Measurements from ENCODE around the gene SERPINA9.

SERPINA9 gene

GRCh38 chr14:94461526-94462218, 14.3 kb downstream of the SERPINA9 start:
- no peak for DNase-seq

- DNase-seq: no peak
Observed at GRCh38 chr14:94460631-94461416, 15.2 kb downstream of the SERPINA9 start.

- no peak for DNase-seq
Observed at GRCh38 chr14:94458558-94459205, 17.3 kb downstream of the SERPINA9 start.

GRCh38 chr14:94458096-94458495, 17.9 kb downstream of the SERPINA9 start:
- no peak for DNase-seq

DNA sequence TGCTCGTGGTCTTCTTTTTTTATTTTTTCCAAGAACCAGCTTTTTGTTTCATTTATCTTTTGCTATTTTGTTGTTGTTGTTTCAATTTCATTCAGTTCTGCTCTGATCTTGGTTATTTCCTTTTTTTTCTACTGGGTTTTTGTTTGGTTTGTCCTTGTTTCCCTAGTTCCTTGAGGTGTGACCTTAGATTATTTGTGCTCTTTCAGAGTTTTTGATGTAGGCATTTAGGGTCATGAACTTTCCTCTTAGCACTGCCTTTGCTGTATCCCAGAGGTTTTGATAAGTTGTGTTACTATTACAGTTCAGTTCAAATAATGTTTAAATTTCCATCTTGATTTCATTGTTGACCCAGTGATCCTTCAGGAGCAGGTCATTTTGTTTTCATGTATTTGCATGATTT, 20.1 kb downstream of the SERPINA9 start:
- DNase-seq: no peak

DNA sequence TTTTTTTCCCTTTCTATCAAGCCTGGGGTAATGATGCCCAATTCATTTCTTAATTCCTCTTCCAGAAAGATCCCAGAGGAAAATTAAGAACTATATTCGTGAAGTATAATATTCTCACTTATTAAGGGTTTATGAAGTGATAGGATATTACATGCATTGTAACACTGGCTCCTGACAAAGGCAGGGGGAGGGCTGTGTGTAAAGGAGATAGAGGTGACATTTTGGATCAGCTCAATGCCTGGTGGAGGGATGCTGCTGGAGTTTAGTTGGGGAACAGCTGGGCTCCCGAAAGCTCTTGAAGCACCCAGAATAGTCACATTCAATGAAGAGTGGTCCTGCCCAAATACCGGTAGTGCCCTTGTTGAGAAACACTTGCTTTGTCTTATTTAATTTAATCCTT, 24.2 kb downstream of the SERPINA9 start:
- no peak for DNase-seq

GRCh38 chr14:94451091-94451771, 24.8 kb downstream of the SERPINA9 start:
- no peak for DNase-seq

- DNase-seq: no peak
Observed at GRCh38 chr14:94450722-94451090, 25.3 kb downstream of the SERPINA9 start.

- no peak for DNase-seq
Observed at GRCh38 chr14:94449930-94450329, 26.1 kb downstream of the SERPINA9 start.

DNA sequence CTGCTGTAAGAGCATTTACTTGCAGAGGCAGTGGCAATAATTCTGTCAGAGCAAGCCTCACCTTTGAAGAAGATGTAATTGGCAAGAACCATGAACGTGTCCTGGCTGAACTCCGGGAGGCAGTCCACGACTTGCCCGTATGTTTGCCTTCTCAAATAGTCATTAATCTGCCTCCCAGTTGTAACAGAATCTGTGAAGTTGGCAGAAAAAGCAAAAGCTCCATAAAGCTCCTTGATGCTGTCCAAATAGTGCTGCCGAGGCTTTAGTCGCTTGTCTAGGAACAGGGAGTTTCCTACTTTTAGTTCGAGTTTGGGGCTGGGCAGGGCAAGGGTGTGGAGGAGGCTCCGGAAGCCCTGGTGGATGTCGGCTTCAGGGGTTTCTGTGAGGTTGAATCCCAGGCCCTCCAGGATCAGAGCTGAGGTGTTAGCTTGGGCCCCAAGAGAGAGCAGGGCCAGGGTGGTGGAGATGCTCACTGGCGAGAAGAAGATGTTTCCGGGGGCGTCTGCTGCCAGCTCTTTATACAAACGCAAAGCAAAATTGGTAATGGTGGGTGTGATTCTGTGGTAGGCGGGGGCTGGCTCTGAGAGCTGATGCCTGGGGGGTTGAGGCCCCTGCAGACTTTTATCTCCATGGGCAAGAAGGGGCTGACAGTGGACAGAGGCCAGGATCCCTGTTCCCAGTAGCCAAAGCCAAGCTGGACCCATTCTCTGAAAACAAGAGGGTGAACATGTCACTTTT, 27.8 kb downstream of the SERPINA9 start:
- no peak for DNase-seq

- DNase-seq: no peak
Observed at GRCh38 chr14:94447206-94447605, 28.8 kb downstream of the SERPINA9 start.

DNA sequence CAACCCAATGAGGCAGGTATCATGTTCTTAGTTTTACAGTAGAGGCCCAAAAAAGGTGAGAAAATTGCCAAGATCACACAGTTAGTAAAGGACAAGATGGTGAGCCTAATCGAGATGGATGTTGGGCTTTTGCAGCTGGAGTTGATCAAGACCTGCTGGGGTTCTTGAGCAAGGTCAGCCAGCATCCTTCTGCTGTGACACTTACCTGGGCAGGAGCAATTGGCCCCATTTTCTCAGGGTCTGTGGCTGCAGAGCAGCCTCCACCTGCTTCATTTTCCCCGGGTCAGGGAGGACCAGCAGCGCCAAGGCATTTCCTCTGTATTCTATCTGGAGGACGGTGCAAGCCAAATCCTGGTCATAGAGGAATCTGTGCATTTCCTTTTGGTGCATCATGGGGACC, 29.9 kb downstream of the SERPINA9 start:
- no peak for DNase-seq

GRCh38 chr14:94445003-94445402, 31.0 kb downstream of the SERPINA9 start:
- DNase-seq: no peak

GRCh38 chr14:94441531-94442205, 34.3 kb downstream of the SERPINA9 start:
- DNase-seq: no peak

DNA sequence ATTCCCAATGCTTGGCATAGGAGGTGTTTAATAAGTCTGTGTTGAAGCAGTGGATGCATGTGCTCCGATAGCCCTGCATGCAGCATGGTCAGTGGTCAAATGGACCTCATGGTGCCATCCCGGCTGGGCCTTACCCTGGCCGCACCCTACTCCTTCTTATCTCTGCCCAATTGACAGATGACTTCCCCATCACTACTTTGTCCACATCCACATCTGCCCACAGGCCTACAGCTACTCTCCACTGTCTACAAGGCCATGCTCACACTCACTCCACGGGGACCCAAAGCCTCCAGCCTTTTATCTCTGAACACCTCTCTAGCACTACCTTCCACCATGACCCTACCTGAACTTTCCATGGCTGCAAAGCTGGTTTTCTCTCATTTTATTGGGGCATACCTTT, 34.9 kb downstream of the SERPINA9 start:
- DNase-seq: no peak

DNA sequence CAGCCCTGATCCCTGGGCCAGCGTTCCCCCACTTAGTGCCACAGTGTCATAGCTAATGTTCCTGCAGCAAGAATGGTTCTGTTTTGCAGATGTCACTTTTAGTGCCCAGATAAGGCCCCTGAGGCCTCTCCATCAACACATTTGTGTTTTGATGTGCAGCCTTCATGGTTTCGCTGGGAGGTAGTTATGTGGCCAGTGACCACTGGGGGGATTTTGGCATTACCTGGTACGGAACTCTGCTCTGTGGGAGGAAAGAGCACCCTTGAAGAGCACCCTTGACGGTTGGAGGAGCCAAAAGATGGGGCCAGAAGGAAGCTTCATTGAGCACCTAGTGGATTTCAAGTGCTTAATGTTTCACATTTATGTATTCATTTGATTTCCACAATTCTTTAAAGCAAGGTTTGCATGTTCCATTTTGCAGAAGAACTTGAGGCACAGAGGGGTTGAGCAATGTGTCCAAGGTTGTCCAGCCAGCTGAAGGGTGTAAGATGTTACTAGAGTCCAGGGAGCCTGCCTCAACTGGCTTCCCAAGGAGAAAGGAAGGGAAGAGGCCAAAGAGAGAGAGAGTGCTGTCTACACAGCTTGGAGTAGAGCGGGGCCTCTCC, 36.4 kb downstream of the SERPINA9 start:
- DNase-seq: no peak

GRCh38 chr14:94428610-94429009, 47.4 kb downstream of the SERPINA9 start:
- no peak for DNase-seq

DNA sequence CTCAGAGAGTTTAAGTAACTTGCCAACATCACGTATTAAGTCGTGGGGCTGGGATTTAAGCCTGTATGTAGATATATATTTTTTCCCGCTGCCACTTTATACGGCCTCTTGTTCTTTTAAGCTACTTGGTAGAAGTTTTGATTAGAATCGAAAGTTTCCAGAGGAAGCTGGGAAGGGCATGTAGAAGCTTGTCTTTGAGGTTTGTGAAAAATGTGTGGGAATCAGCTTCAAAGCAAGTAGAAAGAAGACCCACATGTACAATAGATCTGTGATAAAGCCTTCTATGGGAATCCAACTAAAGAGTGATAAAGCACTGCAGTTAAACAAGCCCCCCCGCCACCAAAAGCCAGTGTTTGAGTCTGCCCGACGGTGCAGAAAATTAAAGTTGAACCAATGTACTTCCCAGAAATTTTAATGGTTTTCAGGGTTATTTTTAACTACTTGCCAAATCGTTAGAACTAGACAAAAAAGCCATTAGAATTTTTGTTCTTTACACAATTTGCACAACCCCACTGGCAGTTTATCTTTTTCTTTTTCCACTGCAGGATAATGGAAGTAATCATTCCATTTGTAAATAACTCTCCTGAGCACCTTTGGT, 48.9 kb downstream of the SERPINA9 start:
- DNase-seq: no peak

DNA sequence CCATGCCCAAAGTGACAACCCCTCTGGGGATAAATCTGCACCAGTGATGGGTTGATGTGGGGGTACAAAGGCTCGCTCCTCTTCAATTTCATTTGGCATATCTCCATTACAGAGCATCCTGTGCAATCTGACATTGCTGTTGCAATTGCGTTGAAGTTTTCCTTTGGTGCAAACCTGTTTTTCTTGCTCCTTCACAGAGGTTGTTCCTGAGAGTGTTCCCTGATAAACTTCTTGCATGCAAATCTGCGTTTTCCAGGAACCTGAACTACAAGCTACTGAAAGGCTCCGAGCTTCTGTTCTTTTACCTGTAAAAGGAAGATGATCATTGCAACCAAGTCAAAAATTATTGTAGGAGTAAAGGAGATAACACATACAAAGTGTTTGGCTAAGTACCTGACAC, 49.5 kb downstream of the SERPINA9 start:
- no peak for DNase-seq

GRCh38 chr14:94424371-94424770, 51.6 kb downstream of the SERPINA9 start:
- no peak for DNase-seq

GRCh38 chr14:94423453-94424056, 52.4 kb downstream of the SERPINA9 start:
- peak in 1 of 2 donors; percentile 34 for DNase-seq
